Forelimb muscle (tissue), 1 donor: ENCODE measurements around the gene PIP4K2A. TPM values are rescaled to one million over a fixed set of nuclear protein-coding genes. Genes with fewer than 3 reads are reported as not detected.

Experiments used
- DNase-seq: peaks from one replicate; pipeline ENCODE4 v3.0.0-alpha.2; 2013; ENCODE audit warnings: low read depth
- polyA plus RNA-seq: library from polyadenylated mRNA; unstranded; fragments of 120-200 nt; gene quantifications from one replicate; pipeline ENCODE4 v1.2.1, GENCODE V29; 2013; ENCODE audit not compliant: insufficient read length

Gene PIP4K2A
- polyA plus RNA-seq, 1 donor: 17.3 TPM

DNA sequence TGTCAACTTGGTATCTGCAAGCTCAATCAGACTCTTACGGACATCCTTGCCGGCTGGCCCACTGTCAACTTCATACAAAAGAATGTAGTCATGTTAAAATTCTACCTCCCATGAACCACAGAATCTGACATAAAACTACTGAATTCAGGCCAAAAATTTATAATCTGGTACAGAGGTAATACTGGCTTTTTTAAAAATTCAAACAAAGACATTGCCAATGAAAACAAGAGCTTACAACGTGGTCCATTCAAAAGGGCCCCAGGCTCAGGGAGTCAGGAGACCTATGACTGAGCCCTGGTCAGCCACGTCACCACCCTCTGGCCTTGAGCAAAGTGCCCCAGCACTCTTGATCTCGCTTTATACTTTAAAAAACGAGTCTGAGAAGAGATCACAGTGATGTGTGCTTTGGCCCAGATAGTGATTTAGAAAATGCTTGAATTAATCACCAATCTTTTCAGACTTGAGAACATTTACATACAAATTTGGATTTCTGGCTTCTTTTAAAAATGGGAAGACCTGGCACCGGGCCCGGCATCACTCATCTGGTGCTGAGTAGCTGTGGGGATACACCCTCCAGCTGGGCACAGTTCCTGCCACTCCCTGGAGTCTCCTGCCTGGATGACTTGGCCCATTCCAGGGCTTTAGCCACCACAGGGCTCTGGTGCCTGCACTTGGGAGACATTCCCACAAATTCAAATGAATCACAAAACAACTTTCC, 94.1 kb downstream of the PIP4K2A start:
- no peak for DNase-seq

GRCh38 chr10:22619101-22619500, 95.3 kb downstream of the PIP4K2A start:
- DNase-seq: no peak

DNA sequence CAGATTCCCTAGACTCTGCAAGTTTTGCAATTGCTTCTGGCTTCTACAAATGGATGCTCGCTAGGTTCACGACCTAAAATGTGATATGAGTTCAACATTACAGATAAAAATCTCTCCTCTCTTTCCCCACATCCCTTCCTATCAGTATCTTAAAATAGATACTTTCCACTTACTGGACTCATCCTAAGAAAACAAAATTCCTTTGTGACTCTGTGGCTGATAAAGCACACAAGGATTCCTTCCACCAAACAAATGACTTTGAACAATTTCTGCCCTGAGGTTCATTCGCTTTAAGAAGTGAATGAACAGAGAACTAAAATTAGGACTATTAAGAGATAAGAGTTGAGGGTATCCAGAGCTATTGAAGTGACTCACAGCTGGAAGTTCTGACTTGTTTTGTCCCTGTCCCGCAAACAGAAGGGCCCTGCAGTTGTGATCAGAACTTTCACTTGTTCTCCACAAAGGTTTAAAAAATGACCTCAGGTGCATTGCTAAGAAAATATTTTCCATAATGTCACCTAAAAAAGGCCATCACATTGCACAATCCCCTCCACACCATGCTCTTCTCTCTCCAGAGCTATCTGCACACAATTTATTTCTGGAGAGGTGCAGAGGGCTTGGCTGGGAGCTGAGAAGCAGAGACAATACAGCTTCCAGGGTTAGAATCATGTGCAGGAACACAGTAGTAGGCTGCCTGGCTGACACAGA, 96.1 kb downstream of the PIP4K2A start:
- DNase-seq: no peak

- DNase-seq: no peak
Observed at GRCh38 chr10:22617516-22617915, 96.9 kb downstream of the PIP4K2A start.

GRCh38 chr10:22617051-22617450, 97.3 kb downstream of the PIP4K2A start:
- no peak for DNase-seq

DNA sequence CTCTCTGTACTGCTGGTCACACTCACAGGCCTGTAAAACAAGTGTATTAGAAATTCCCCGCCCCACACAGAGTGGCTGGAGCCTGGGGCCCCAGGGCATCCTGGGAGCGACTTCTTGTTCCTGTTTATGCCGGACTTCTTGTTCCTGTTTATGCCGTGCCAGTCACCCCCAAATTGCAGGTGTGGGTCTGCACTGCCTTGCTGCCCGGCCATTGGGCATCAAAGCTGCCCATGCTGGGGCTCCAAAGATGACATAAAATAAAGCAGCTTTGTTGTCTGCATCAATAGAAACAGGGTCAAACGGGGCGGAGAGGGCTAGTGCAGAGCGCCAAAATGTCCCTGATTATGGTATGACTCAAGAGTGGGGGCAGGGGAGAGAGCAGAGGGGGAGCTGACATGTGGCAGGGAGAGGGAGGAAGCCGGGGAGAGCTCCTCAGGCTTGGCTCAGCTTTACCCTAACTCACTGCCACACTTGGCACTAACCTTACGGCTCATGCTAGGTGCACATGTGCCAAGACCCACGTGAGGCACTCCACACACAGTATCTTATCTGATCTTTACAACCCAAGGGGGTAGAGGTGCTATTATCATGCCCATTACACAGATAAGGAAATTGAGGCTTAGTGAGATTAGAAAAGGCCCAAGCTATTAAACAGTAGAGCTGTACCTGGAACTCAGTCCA, 98.4 kb downstream of the PIP4K2A start:
- no peak for DNase-seq

DNA sequence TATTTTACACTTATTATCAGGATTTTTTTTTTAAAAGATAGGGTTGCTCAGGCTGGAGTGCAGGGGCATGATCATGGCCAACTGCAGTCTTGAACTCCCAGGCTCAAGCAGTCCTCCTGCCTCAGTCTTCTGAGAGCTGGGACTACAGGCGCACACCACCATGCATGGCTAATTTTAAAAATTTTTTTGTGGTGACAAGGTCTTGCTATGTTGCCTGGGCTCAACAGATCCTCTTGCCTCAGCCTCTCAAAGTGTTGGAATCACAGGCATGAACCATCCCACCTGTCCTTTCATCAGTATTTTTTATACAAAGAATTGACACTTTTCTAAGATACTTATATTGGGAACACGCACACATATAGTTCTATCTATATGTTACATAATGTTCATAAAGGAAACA, 99.3 kb downstream of the PIP4K2A start:
- DNase-seq: no peak

- no peak for DNase-seq
Observed at GRCh38 chr10:22613011-22613410, 101.4 kb downstream of the PIP4K2A start.

DNA sequence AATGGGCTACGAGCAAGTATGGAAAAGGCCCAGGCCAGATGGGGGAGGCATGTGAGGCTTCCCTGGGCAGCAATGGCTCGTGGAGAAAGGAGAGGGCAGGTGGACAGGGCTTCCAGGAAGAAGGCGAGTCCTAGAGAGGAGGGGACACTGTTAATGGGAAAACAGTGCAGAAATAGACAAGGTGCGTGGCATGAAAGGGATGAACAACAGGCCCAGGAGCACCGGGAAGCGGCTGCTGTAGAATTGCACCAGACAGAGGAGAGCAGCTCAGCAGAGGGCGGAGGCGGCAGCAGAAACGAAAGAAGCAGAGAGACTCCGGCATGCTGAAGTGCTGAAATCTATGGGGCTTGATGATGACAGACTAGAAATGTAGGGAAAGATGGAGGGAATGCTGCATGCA, 102.1 kb downstream of the PIP4K2A start:
- no peak for DNase-seq

DNA sequence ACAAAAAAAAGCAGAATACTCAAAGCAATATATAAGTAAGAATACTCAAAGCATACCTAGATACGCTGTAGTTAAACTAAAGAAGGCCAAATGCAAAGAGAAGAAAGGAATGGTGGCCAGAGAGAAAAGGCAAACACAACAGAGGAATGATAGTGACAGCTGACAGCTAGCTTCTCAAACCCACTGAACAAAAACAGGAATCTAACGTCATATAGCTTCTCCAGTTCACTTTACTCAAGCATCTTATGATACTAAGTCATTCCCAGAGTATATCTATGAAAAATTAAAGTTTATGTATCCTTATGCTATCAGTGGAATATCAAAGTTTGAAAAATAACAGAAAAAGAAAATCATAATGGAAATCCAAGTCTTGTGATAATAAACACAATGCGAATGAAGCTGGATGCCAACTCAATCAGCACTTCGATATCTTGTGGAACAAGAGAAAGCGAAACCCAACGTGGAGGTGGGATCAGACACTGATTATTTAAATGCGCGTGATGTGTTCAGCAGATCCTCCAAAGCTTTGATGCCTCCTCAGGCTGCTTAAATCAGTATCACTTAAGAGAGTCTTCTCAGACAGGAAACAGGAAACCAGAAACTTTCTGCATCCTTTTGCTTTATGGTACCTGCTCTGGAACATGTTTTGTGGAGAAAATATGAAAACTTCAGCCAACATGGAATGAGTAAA, 102.8 kb downstream of the PIP4K2A start:
- no peak for DNase-seq

DNA sequence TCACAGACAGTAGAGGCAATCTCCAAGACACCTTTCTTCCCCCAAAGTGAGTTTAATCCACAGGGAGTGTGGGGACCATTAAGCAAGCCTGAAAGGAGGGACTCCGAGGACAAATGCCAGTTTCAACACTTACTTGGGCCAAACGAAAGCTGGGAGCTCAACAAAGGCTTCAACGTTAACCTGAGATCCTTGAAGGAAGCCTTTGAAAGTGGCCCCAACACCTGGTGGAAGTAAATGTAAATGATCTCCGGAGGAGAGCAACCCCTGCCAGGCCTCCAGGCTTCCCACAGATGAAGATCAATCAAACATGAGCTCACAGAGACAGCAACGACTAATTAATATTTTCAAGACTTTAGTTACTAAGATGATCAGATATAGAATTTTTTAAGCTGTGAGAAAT, 103.8 kb downstream of the PIP4K2A start:
- DNase-seq: no peak

- DNase-seq: no peak
Observed at GRCh38 chr10:22609719-22610465, 104.5 kb downstream of the PIP4K2A start.

- DNase-seq: no peak
Observed at GRCh38 chr10:22609251-22609650, 105.1 kb downstream of the PIP4K2A start.

DNA sequence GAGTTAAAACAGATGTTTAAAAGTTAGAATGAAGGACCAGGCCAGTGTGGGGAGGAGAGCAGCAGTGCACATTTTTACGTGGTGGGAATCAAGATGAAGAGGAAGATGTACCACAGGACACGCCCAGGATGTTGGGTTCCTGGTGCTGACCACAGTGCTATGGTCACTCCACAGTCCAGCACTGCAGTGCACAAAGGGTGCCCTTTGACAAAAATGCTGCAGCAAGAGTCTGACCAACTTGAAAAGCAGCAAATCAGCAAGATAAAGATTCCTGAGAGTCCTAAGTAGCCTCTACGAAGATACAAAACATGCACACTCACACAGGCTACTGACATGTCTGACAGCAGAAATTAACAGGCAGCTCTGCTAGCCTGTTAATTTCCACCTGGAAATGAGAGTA, 107.1 kb downstream of the PIP4K2A start:
- DNase-seq: no peak

GRCh38 chr10:22606164-22606614, 108.2 kb downstream of the PIP4K2A start:
- no peak for DNase-seq

DNA sequence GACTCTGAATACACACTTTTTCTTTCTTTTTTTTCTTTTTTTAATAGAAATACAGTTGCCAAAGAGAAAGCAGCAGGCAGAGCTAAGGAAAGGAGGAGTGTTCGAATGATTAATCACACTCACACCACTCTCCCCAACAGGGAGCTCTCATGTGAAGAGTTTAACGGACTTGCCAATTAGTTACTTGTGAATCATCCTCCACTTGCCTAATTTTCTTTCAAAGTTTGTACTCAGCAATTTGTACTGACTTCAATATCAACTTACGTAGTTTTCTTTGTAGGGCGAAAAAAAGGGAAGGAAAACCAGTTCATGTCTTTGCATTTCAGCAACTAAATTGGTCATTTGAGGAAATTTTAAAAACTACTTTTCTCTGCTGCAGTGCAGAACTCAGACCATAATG, 109.2 kb downstream of the PIP4K2A start:
- DNase-seq: no peak

DNA sequence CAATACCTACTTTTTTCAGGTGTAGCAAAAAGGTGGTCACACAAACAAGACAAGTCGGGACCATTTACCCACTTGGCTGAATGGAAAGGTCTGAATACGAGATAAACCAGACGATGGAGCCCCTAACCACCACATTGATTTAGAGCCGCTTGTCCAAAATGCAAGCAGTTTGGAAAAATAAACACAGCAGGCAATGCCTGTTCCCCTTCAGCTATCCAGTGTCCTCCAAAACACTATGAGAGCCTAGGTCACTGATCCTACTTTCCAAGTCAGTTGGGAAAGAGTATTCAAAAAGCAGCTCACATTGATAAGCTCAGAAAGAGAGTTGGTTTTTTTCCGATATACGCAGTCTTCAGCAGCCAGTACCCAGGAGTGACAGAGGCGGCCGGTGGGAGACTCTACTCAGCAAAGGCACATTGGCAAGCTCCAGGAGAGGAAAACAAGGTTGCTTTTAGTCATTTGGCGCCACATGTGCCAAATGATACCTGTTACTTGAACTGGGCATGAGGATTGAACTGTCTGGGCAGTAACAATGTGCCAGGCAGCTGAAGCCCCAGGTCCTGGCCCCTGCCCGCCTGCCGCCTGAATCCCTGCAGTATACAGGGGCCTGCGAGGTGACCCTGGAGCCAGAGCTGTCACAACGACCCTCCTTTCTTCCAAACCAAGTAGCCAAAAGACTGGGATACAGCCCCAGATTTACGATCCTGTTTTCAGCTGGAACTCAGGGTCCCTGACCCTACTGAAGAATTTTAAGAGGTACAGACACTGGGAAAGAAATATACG, 109.8 kb downstream of the PIP4K2A start:
- no peak for DNase-seq

DNA sequence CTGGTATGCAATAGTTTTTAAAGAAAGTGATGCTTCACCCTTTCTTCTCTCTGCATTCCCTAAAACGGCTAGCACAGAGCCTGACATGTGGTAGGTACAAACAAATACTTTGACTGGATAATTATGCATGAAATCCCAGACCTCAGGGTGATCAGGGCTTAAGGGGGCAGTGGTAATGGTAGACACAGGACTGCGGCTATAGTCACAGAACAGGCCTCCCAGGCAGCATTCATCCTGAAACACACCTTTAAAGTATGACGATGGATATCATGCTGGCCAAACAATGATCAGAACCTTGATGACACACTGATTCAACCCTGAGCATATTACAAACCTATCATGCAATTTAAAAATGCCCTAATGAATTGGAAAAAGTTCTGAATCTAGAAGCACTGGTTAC, 110.8 kb downstream of the PIP4K2A start:
- no peak for DNase-seq

GRCh38 chr10:22601618-22602017, 112.8 kb downstream of the PIP4K2A start:
- no peak for DNase-seq

DNA sequence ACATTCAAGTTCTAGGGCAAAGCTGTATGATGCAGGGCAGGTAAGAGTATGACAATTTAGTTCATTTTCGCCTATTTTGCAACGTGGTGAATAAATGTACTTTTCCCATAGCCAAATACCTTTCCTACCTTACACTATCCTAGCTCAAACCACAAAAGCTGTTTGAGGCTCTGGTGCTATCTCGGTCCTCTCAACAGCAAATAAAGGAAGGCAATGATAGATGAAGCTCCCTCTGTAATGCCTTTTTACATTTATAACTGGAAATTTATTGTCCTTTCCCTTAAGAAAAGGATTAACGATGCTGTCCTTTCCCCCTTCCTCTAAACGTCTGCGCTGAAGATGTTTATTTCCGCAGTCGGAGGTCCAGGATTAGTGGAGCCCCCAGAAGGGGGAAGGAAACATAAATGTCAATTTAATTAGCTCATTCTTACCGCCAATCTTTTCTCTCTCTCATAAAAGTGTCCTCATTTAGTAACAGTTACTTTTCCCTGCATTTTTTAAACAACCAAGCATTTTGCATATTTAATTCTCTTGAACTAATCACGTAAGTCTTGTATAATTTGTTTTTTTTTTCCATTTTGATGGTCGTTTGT, 114.6 kb downstream of the PIP4K2A start:
- no peak for DNase-seq
